Activated CD4-positive, alpha-beta memory T cell treated with anti-CD3 and anti-CD28 coated beads for 36 hours (primary cell): ENCODE data around the gene FHIT. TPM values are rescaled to one million over a fixed set of nuclear protein-coding genes. Genes with fewer than 3 reads are reported as not detected.
A peak's percentile ranks its signal among the peaks of the same experiment; 100 is the strongest.

Experiments
- CTCF ChIA-PET: fragments of 350-600 bp; sonication (Branson Sonifier 250); formaldehyde crosslinking; loops from one replicate; lab custom pipeline; 2021; ENCODE audit warnings: antibody characterized with exemption, inconsistent platforms; lab: Charles Lee
- POLR2A ChIA-PET: fragments of 350-600 bp; sonication (Branson Sonifier 250); formaldehyde crosslinking; loops from one replicate; lab custom pipeline; 2021; ENCODE audit warnings: antibody characterized with exemption; lab: Charles Lee
- DNase-seq: peaks from one replicate; pipeline ENCODE4 v3.0.0-alpha.2; 2020
- H3K27ac Mint-ChIP-seq: one replicate; pipeline ENCODE4 v1.8.0; 2021; ENCODE audit warnings: mixed read lengths
- H3K27me3 Mint-ChIP-seq: one replicate; pipeline ENCODE4 v1.8.0; 2021; ENCODE audit warnings: mixed read lengths
- H3K36me3 Mint-ChIP-seq: one replicate; pipeline ENCODE4 v1.8.0; 2021; ENCODE audit warnings: mixed read lengths
- H3K4me1 Mint-ChIP-seq: one replicate; pipeline ENCODE4 v1.8.0; 2021; ENCODE audit warnings: low read depth, mixed read lengths
- H3K4me3 Mint-ChIP-seq: one replicate; pipeline ENCODE4 v1.8.0; 2021; ENCODE audit warnings: mild to moderate bottlenecking, mixed read lengths
- H3K9me3 Mint-ChIP-seq: one replicate; pipeline ENCODE4 v1.8.0; 2021; ENCODE audit warnings: mixed read lengths
- intact Hi-C: fragments of 100-400 bp; cut with micrococcal nuclease; formaldehyde crosslinking; loops from one replicate; pipeline ENCODE4 v1.15.1; 2023
- total RNA-seq, 2 experiments: library from RNA; stranded (reverse); gene quantifications; one replicate each; pipeline ENCODE4 v1.2.3, GENCODE V29; 2021

FHIT gene
- total RNA-seq, 2 experiments from 2014 or later = 7.2 to 8.7 TPM

GRCh38 chr3:60126511-60127304, 1124.5 kb downstream of the FHIT start:
- Mint-ChIP-seq H3K36me3 (no peaks in the 10 kb centered on the region), H3K9me3 (no peaks in the 10 kb centered on the region), H3K27me3 (no peaks in the 10 kb centered on the region), H3K27ac (no peak overlapping the region), H3K4me3 (no peak overlapping the region), H3K4me1 (no peaks in the 10 kb centered on the region)
- DNase-seq = no peak
- POLR2A ChIA-PET = no interaction called here
- CTCF ChIA-PET = no interaction called here
- intact Hi-C loops = no loop called here

GRCh38 chr3:60125686-60126085, 1125.6 kb downstream of the FHIT start:
- no peak for DNase-seq
- Mint-ChIP-seq H3K27me3 (no peaks in the 10 kb centered on the region), H3K27ac (no peak overlapping the region), H3K9me3 (no peaks in the 10 kb centered on the region), H3K36me3 (no peaks in the 10 kb centered on the region), H3K4me3 (no peak overlapping the region), H3K4me1 (no peaks in the 10 kb centered on the region)
- intact Hi-C loops = no loop called here
- CTCF ChIA-PET = no interaction called here
- POLR2A ChIA-PET = no interaction called here

GRCh38 chr3:60120245-60120644, 1131.0 kb downstream of the FHIT start:
- H3K27ac Mint-ChIP-seq = no peak overlapping the region
- H3K9me3 Mint-ChIP-seq = no peaks in the 10 kb centered on the region
- no peak for DNase-seq
- no peaks in the 10 kb centered on the region for H3K36me3 Mint-ChIP-seq
- H3K27me3 Mint-ChIP-seq = no peaks in the 10 kb centered on the region
- CTCF ChIA-PET = no interaction called here
- intact Hi-C loops = no loop called here
- no peak overlapping the region for H3K4me3 Mint-ChIP-seq
- H3K4me1 Mint-ChIP-seq = no peaks in the 10 kb centered on the region
- POLR2A ChIA-PET = no interaction called here

GRCh38 chr3:60114191-60114590, 1137.1 kb downstream of the FHIT start:
- POLR2A ChIA-PET = no interaction called here
- Mint-ChIP-seq H3K27me3 (no peaks in the 10 kb centered on the region), H3K36me3 (no peaks in the 10 kb centered on the region), H3K4me3 (no peak overlapping the region), H3K27ac (no peak overlapping the region), H3K4me1 (no peaks in the 10 kb centered on the region), H3K9me3 (no peaks in the 10 kb centered on the region)
- intact Hi-C loops = no loop called here
- CTCF ChIA-PET = no interaction called here
- no peak for DNase-seq

- H3K4me3 Mint-ChIP-seq = no peak overlapping the region
- intact Hi-C loops = no loop called here
- CTCF ChIA-PET = no interaction called here
These were observed 1144.0 kb downstream of the FHIT start for GRCh38 chr3:60107275-60107674.

GRCh38 chr3:60102154-60102553, 1149.1 kb downstream of the FHIT start:
- ChIA-PET POLR2A (no interaction called here), CTCF (no interaction called here)
- H3K9me3 Mint-ChIP-seq = no peaks in the 10 kb centered on the region
- H3K27me3 Mint-ChIP-seq = no peaks in the 10 kb centered on the region
- H3K4me1 Mint-ChIP-seq = peaks cover 10% of the 10 kb centered on the region
- H3K27ac Mint-ChIP-seq = no peak overlapping the region
- H3K4me3 Mint-ChIP-seq = no peak overlapping the region
- intact Hi-C loops = no loop called here
- no peaks in the 10 kb centered on the region for H3K36me3 Mint-ChIP-seq
- no peak for DNase-seq

More at GRCh38 chr3:60107275-60107674, 1144.0 kb downstream of the FHIT start:
- no peak for DNase-seq
- Mint-ChIP-seq H3K27ac (no peak overlapping the region), H3K27me3 (no peaks in the 10 kb centered on the region), H3K4me1 (peaks cover 10% of the 10 kb centered on the region), H3K36me3 (no peaks in the 10 kb centered on the region), H3K9me3 (no peaks in the 10 kb centered on the region)
- POLR2A ChIA-PET = interaction anchor here (0.5 kb wide), 1 partner anchor 33 kb away, joined by 4 read pairs; no protein-coding TSS in a partner anchor

- H3K4me1 Mint-ChIP-seq = peaks cover 10% of the 10 kb centered on the region
- no peak overlapping the region for H3K27ac Mint-ChIP-seq
- no peak overlapping the region for H3K4me3 Mint-ChIP-seq
- ChIA-PET POLR2A (no interaction called here), CTCF (no interaction called here)
- DNase-seq = no peak
- intact Hi-C loops = no loop called here
- no peaks in the 10 kb centered on the region for H3K27me3 Mint-ChIP-seq
- no peaks in the 10 kb centered on the region for H3K36me3 Mint-ChIP-seq
- no peaks in the 10 kb centered on the region for H3K9me3 Mint-ChIP-seq
These were observed 1149.6 kb downstream of the FHIT start for GRCh38 chr3:60101621-60102020.

- H3K36me3 Mint-ChIP-seq = no peaks in the 10 kb centered on the region
- H3K27me3 Mint-ChIP-seq = no peaks in the 10 kb centered on the region
- H3K4me3 Mint-ChIP-seq = no peak overlapping the region
- peaks cover 9% of the 10 kb centered on the region for H3K4me1 Mint-ChIP-seq
- no peak overlapping the region for H3K27ac Mint-ChIP-seq
- intact Hi-C loops = no loop called here
- DNase-seq = no peak
- no peaks in the 10 kb centered on the region for H3K9me3 Mint-ChIP-seq
- ChIA-PET POLR2A (no interaction called here), CTCF (no interaction called here)
These were observed 1154.8 kb downstream of the FHIT start for GRCh38 chr3:60096403-60096802.

- H3K36me3 Mint-ChIP-seq = no peaks in the 10 kb centered on the region
- no peak overlapping the region for H3K27ac Mint-ChIP-seq
- ChIA-PET CTCF (interaction anchor here (0.6 kb wide), 1 partner anchor 74 kb away, joined by 3 read pairs; no protein-coding TSS in a partner anchor), POLR2A (no interaction called here)
- H3K9me3 Mint-ChIP-seq = no peaks in the 10 kb centered on the region
- DNase-seq = no peak
- H3K4me3 Mint-ChIP-seq = no peak overlapping the region
- intact Hi-C loops = no loop called here
- no peaks in the 10 kb centered on the region for H3K27me3 Mint-ChIP-seq
- peaks cover 9% of the 10 kb centered on the region for H3K4me1 Mint-ChIP-seq
These were observed 1155.3 kb downstream of the FHIT start for GRCh38 chr3:60095930-60096329.

- Mint-ChIP-seq H3K27ac (no peak overlapping the region), H3K4me3 (no peak overlapping the region), H3K27me3 (no peaks in the 10 kb centered on the region), H3K4me1 (peaks cover 12% of the 10 kb centered on the region), H3K36me3 (no peaks in the 10 kb centered on the region), H3K9me3 (no peaks in the 10 kb centered on the region)
- ChIA-PET POLR2A (no interaction called here), CTCF (interaction anchor here (0.6 kb wide), 1 partner anchor 74 kb away, joined by 3 read pairs; no protein-coding TSS in a partner anchor)
- intact Hi-C loops = no loop called here
- no peak for DNase-seq
These were observed 1155.7 kb downstream of the FHIT start for GRCh38 chr3:60095516-60095915.

- CTCF ChIA-PET = no interaction called here
- Mint-ChIP-seq H3K27me3 (no peaks in the 10 kb centered on the region), H3K4me1 (peaks cover 12% of the 10 kb centered on the region), H3K9me3 (no peaks in the 10 kb centered on the region), H3K4me3 (no peak overlapping the region), H3K36me3 (no peaks in the 10 kb centered on the region), H3K27ac (no peak overlapping the region)
- no peak for DNase-seq
- intact Hi-C loops = no loop called here
- POLR2A ChIA-PET = no interaction called here
These were observed 1156.8 kb downstream of the FHIT start for GRCh38 chr3:60094392-60094947.

- peaks cover 35% of the 10 kb centered on the region for H3K4me1 Mint-ChIP-seq
- no peak overlapping the region for H3K4me3 Mint-ChIP-seq
- ChIA-PET POLR2A (no interaction called here), CTCF (no interaction called here)
- peaks cover 6% of the 10 kb centered on the region for H3K36me3 Mint-ChIP-seq
- DNase-seq = no peak
- intact Hi-C loops = no loop called here
- no peaks in the 10 kb centered on the region for H3K27me3 Mint-ChIP-seq
- H3K9me3 Mint-ChIP-seq = peaks cover 10% of the 10 kb centered on the region
- no peak overlapping the region for H3K27ac Mint-ChIP-seq
These were observed 1160.7 kb downstream of the FHIT start for GRCh38 chr3:60090548-60090947.

GRCh38 chr3:60086811-60087210, 1164.4 kb downstream of the FHIT start:
- Mint-ChIP-seq H3K27ac (peak overlapping the region; percentile 73), H3K4me1 (peaks cover 43% of the 10 kb centered on the region), H3K9me3 (peaks cover 23% of the 10 kb centered on the region), H3K27me3 (no peaks in the 10 kb centered on the region), H3K36me3 (peaks cover 11% of the 10 kb centered on the region), H3K4me3 (no peak overlapping the region)
- CTCF ChIA-PET = no interaction called here
- intact Hi-C loops = loop anchor here (10.0 kb wide), 2 partner anchors 522 to 632 kb away; no protein-coding TSS in a partner anchor
- peak; percentile 68 for DNase-seq
- POLR2A ChIA-PET = no interaction called here
